KOPT-K1 (cell line): ENCODE measurements around the gene DAAM2.

Experiments
- H3K27ac ChIP-seq: fragments of 200-600 bp; sonication (generic); 2 replicates; pipeline ENCODE4 v1.5.1; 2016; ENCODE audit warnings: antibody characterized with exemption, mild to moderate bottlenecking, low read depth, low read length; ENCODE audit not compliant: poor library complexity, severe bottlenecking
- H3K36me3 ChIP-seq: fragments of 200-600 bp; sonication (generic); 2 replicates; pipeline ENCODE4 v1.5.1; 2017; ENCODE audit warnings: antibody characterized with exemption, mild to moderate bottlenecking, low read length, moderate library complexity; ENCODE audit not compliant: insufficient read depth
- H3K9me3 ChIP-seq: fragments of 200-600 bp; sonication (generic); 2 replicates; pipeline ENCODE4 v1.5.1; 2017; ENCODE audit warnings: antibody characterized with exemption, low read length, mild to moderate bottlenecking; ENCODE audit not compliant: insufficient read depth, poor library complexity, severe bottlenecking

The DAAM2 gene

GRCh38 chr6:39801456-39802251 is 9.5 kb downstream of the DAAM2 start:
- H3K27ac ChIP-seq = no peak overlapping the region
- H3K36me3 ChIP-seq = no peaks in the 10 kb centered on the region
- no peaks in the 10 kb centered on the region for H3K9me3 ChIP-seq

GRCh38 chr6:39803872-39804271 is 11.7 kb downstream of the DAAM2 start:
- no peaks in the 10 kb centered on the region for H3K9me3 ChIP-seq
- H3K27ac ChIP-seq = no peak overlapping the region
- H3K36me3 ChIP-seq = no peaks in the 10 kb centered on the region

- no peaks in the 10 kb centered on the region for H3K9me3 ChIP-seq
- H3K36me3 ChIP-seq = no peaks in the 10 kb centered on the region
- H3K27ac ChIP-seq = no peak overlapping the region
These were observed 12.4 kb downstream of the DAAM2 start for GRCh38 chr6:39804466-39805065.

GRCh38 chr6:39806278-39806677 is 14.1 kb downstream of the DAAM2 start:
- H3K27ac ChIP-seq = no peak overlapping the region
- no peaks in the 10 kb centered on the region for H3K9me3 ChIP-seq
- H3K36me3 ChIP-seq = no peaks in the 10 kb centered on the region

- Histone ChIP-seq H3K9me3 (no peaks in the 10 kb centered on the region), H3K27ac (no peak overlapping the region), H3K36me3 (no peaks in the 10 kb centered on the region)
These were observed 16.2 kb downstream of the DAAM2 start for GRCh38 chr6:39808346-39808745.

GRCh38 chr6:39808964-39809363 is 16.8 kb downstream of the DAAM2 start:
- H3K27ac ChIP-seq = no peak overlapping the region
- H3K36me3 ChIP-seq = no peaks in the 10 kb centered on the region
- H3K9me3 ChIP-seq = no peaks in the 10 kb centered on the region

- H3K9me3 ChIP-seq = no peaks in the 10 kb centered on the region
- no peak overlapping the region for H3K27ac ChIP-seq
- H3K36me3 ChIP-seq = no peaks in the 10 kb centered on the region
These were observed 19.7 kb downstream of the DAAM2 start for GRCh38 chr6:39811835-39812345.

- H3K9me3 ChIP-seq = no peaks in the 10 kb centered on the region
- no peaks in the 10 kb centered on the region for H3K36me3 ChIP-seq
- no peak overlapping the region for H3K27ac ChIP-seq
These were observed 20.3 kb downstream of the DAAM2 start for GRCh38 chr6:39812496-39812852.

- H3K9me3 ChIP-seq = no peaks in the 10 kb centered on the region
- H3K36me3 ChIP-seq = no peaks in the 10 kb centered on the region
- H3K27ac ChIP-seq = no peak overlapping the region
These were observed 20.8 kb downstream of the DAAM2 start for GRCh38 chr6:39812853-39813533.

GRCh38 chr6:39814236-39814635 is 22.1 kb downstream of the DAAM2 start:
- Histone ChIP-seq H3K9me3 (no peaks in the 10 kb centered on the region), H3K27ac (no peak overlapping the region), H3K36me3 (no peaks in the 10 kb centered on the region)

GRCh38 chr6:39815356-39815755 is 23.2 kb downstream of the DAAM2 start:
- no peak overlapping the region for H3K27ac ChIP-seq
- no peaks in the 10 kb centered on the region for H3K36me3 ChIP-seq
- H3K9me3 ChIP-seq = no peaks in the 10 kb centered on the region

GRCh38 chr6:39816747-39817146 is 24.6 kb downstream of the DAAM2 start:
- Histone ChIP-seq H3K27ac (no peak overlapping the region), H3K9me3 (no peaks in the 10 kb centered on the region), H3K36me3 (no peaks in the 10 kb centered on the region)

GRCh38 chr6:39818695-39819094 is 26.5 kb downstream of the DAAM2 start:
- no peak overlapping the region for H3K27ac ChIP-seq
- H3K9me3 ChIP-seq = no peaks in the 10 kb centered on the region
- no peaks in the 10 kb centered on the region for H3K36me3 ChIP-seq

- no peaks in the 10 kb centered on the region for H3K36me3 ChIP-seq
- H3K9me3 ChIP-seq = no peaks in the 10 kb centered on the region
- H3K27ac ChIP-seq = no peak overlapping the region
These were observed 27.1 kb downstream of the DAAM2 start for GRCh38 chr6:39819228-39819627.

- Histone ChIP-seq H3K27ac (no peak overlapping the region), H3K36me3 (no peaks in the 10 kb centered on the region), H3K9me3 (no peaks in the 10 kb centered on the region)
These were observed 27.5 kb downstream of the DAAM2 start for GRCh38 chr6:39819676-39820075.
